ENCODE results near the gene IHH. TPM values are rescaled to one million over a fixed set of nuclear protein-coding genes. Genes with fewer than 3 reads are reported as not detected.

The IHH gene
- total RNA-seq: 1 to 10 TPM; 1.0 to 1.7 TPM
- 1 to 10 TPM; 1.7 to 3.7 (median 2.1) TPM for polyA plus RNA-seq (ENCODE audit: insufficient read length in 6 of 6)
- long read RNA-seq, donor 1: 0 reads
- long read RNA-seq, donor 2, partial matches to known transcripts: 0 of 1 reads
- long read RNA-seq, donor 2, other reads (novel, unspliced or antisense): 0 of 1 reads
- long read RNA-seq, donor 3: 0 reads
- long read RNA-seq, donor 4: 0 reads
- long read RNA-seq, donor 5, partial matches to known transcripts: 0 of 2 reads
- long read RNA-seq, donor 5, other reads (novel, unspliced or antisense): 0 of 2 reads
- long read RNA-seq, donor 6: 0 reads
- long read RNA-seq, donor 7, partial matches to known transcripts: 0 of 1 reads
- long read RNA-seq, donor 7, other reads (novel, unspliced or antisense): 0 of 1 reads
- long read RNA-seq, donor 8, partial matches to known transcripts: 0 of 2 reads
- long read RNA-seq, donor 8, other reads (novel, unspliced or antisense): 0 of 2 reads
- long read RNA-seq, donor 9: 0 reads
- long read RNA-seq, donor 10: 0 reads
- long read RNA-seq, donor 11, partial matches to known transcripts: 0 of 1 reads
- long read RNA-seq, donor 11, other reads (novel, unspliced or antisense): 0 of 1 reads
- long read RNA-seq, donor 12: 0 reads

DNA sequence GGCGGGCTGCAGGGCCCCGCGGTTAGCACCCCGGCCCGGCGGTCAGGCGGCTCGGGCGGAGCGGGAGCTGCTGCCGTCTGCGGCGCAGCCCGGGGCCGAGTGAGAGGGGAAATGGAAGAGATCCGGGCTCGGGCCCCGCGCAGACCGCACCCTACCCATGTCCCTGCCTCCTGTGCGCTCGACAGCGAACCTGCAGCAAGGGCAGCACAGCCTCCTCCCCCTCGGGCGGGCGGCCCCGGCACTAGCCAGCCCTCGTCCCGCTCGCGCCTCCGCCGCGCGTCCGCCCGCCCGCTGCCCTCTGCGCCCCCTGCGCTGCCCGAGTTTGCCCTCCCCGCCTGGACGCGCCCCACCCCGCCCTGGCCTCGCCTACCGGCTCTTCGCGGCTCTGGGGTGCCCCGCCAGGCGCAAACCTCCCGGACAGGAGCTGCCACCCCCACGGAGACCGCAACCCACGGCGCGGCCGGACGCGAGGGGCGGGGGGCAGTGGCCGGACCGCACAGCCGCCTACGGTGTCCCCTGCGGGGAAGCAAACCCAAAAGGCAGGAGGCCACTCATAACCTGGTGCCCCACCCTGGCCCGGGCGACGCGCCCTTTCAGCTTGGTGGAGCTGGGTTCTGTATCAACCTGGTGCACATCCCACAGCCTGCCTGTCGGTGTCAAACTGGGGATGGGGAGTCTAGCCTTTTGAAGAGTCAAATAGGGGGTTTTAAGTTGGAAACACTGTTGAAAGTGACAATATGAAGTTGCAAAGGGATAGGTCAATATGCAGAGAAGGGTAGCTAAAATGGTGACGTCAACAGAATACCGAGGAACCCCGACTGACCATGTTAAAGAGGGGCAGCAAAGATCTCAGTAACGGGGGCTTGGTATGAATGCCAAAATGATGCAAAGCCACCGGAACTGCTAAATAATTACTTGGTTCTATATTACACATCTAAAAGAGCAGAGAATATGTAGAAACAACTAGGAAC, at the start of gene IHH:
Gene IHH, minus strand, starts transcription at position 101 of the 971 bp plus-strand sequence. CDS start 454 bp downstream, outside the sequence.
- peaks cover 29 to 40% of the 10 kb centered on the region in 2 donors for H3K4me1 ChIP-seq
- H3K27ac ChIP-seq: no peak within 1 kb of the TSS
- TF ChIP-seq CTCF (IDR thresholded peaks at IDR 0.05): no peak
- peaks cover 67 to 85% of the 10 kb centered on the region in 2 donors for H3K27me3 ChIP-seq
- H3K4me3 ChIP-seq: peak within 1 kb of the TSS; percentile 17 to 34
- H3K9me3 ChIP-seq: no peaks in the 10 kb centered on the region
- intact Hi-C loops (cut with DNase I): no loop called here
- peak; percentile 11 for ATAC-seq
- H3K36me3 ChIP-seq: no peaks in the 10 kb centered on the region
- DNase-seq: peak in 2 of 4 donors; percentile 46 to 80

DNA sequence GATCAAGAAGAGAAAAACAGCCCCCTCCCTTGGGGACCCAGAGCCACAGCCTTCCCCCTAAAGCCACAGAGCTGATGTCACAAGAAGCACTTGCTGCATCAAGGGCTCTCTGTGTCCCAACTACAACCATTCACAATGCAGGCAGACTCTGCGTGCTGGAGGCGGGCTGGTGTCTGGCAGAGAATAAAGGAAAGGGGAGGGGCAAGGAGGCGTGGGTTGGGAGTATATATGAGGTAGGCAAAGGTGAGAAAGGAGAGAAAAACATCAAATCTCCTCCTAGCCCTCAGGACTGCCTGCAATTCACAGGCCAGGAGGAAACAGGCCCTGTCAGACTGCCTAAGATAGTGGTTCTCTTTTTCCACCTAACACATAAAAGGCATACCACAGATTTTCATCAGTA, 48.8 kb upstream of the IHH start:
- DNase-seq: peak in 3 of 4 donors; percentile 57 to 79 (median 72)
- H3K27ac ChIP-seq: peak overlapping the region in 1 of 2 donors; percentile 53
- peak; percentile 94 for ATAC-seq
- H3K4me1 ChIP-seq: peaks cover 3 to 45% of the 10 kb centered on the region in 2 donors
- H3K9me3 ChIP-seq: no peaks in the 10 kb centered on the region
- no peak overlapping the region for H3K4me3 ChIP-seq
- H3K27me3 ChIP-seq: no peaks in the 10 kb centered on the region
- intact Hi-C loops (cut with DNase I): no loop called here
- no peaks in the 10 kb centered on the region for H3K36me3 ChIP-seq
- TF ChIP-seq CTCF (IDR thresholded peaks at IDR 0.05): no peak

- Histone ChIP-seq H3K4me1 (peaks cover 3 to 45% of the 10 kb centered on the region in 2 donors), H3K27ac (peak overlapping the region in 1 of 2 donors; percentile 53), H3K4me3 (no peak overlapping the region), H3K27me3 (no peaks in the 10 kb centered on the region), H3K9me3 (no peaks in the 10 kb centered on the region), H3K36me3 (no peaks in the 10 kb centered on the region)
- intact Hi-C loops (cut with DNase I): no loop called here
- DNase-seq (peak in 2 of 4 donors; percentile 51 to 72), ATAC-seq (peak; percentile 71)
- no peak for TF ChIP-seq CTCF (IDR thresholded peaks at IDR 0.05)
Observed at GRCh38 chr2:219107758-219108157, 47.0 kb upstream of the IHH start.

GRCh38 chr2:219106251-219106650, 45.5 kb upstream of the IHH start:
- DNase-seq: no peak
- no peak for TF ChIP-seq CTCF (IDR thresholded peaks at IDR 0.05)

More at GRCh38 chr2:219106251-219106650, 45.5 kb upstream of the IHH start:
- H3K27me3 ChIP-seq: no peaks in the 10 kb centered on the region
- no peaks in the 10 kb centered on the region for H3K9me3 ChIP-seq
- no peak overlapping the region for H3K4me3 ChIP-seq
- H3K27ac ChIP-seq: no peak overlapping the region
- ATAC-seq: no peak
- peaks cover 3 to 45% of the 10 kb centered on the region in 2 donors for H3K4me1 ChIP-seq
- intact Hi-C loops (cut with DNase I): no loop called here
- H3K36me3 ChIP-seq: no peaks in the 10 kb centered on the region

Data from left lung (tissue), 14 donors.